CD14-positive monocyte (primary cell): Measurements from ENCODE around the gene WHRN. TPM values are rescaled to one million over a fixed set of nuclear protein-coding genes. Genes with fewer than 3 reads are reported as not detected.

ENCODE experiments used
- DNase-seq, 3 donors: peaks; one replicate each; pipeline ENCODE4 v3.0.0-alpha.2; 2011 to 2022
- H2AFZ ChIP-seq: 2 replicates; pipeline ENCODE4 v1.6.0; 2012; ENCODE audit warnings: mild to moderate bottlenecking, low read depth, low read length, inconsistent platforms; ENCODE audit not compliant: insufficient read depth, poor library complexity, severe bottlenecking
- H3K27ac ChIP-seq, 2 donors: 1 replicate in 1 of 2; 2 replicates in 1 of 2; pipeline ENCODE4 v1.5.1; 2012 to 2013; ENCODE audit warnings: low read length in 2 of 2, control low read depth in 1 of 2, inconsistent platforms in 1 of 2, low read depth in 1 of 2, mild to moderate bottlenecking in 1 of 2
- H3K27me3 ChIP-seq, 2 donors: one replicate each; pipeline versions ENCODE4 v1.6.0 to v1.6.1; 2011 to 2013; ENCODE audit warnings: low read length in 2 of 2; ENCODE audit not compliant: control insufficient read depth in 2 of 2, insufficient read depth in 2 of 2
- H3K36me3 ChIP-seq, 2 donors: replicated peaks in 1 of 2; 1 replicate in 1 of 2; 2 replicates in 1 of 2; pipeline versions ENCODE4 v1.5.1 to v1.6.1; 2012 to 2013; ENCODE audit warnings: low read length in 2 of 2, control low read depth in 1 of 2, inconsistent platforms in 1 of 2, mild to moderate bottlenecking in 1 of 2; ENCODE audit not compliant: insufficient read depth in 2 of 2, control insufficient read depth in 1 of 2
- H3K4me1 ChIP-seq, 2 donors: 1 replicate in 1 of 2; 2 replicates in 1 of 2; pipeline versions ENCODE4 v1.5.1 to v1.6.1; 2012 to 2013; ENCODE audit warnings: low read length in 2 of 2, control low read depth in 1 of 2, inconsistent platforms in 1 of 2, mild to moderate bottlenecking in 1 of 2, moderate library complexity in 1 of 2; ENCODE audit not compliant: insufficient read depth in 2 of 2, control insufficient read depth in 1 of 2
- H3K4me2 ChIP-seq: replicated peaks from 2 replicates; pipeline ENCODE3; 2012; ENCODE audit warnings: low read length, moderate library complexity, mild to moderate bottlenecking; ENCODE audit not compliant: poor library complexity, severe bottlenecking; ENCODE audit errors: extremely low read depth
- H3K4me3 ChIP-seq, 3 experiments: fragments of 200-600 bp in 1 of 3; sonication (generic) in 1 of 3; replicated peaks in 1 of 3; 1 replicate in 2 of 3; 2 replicates in 1 of 3; pipeline ENCODE4 v1.5.1; 2011 to 2013; ENCODE audit warnings: low read length in 3 of 3, mild to moderate bottlenecking in 3 of 3, control low read depth in 2 of 3, low read depth in 2 of 3, inconsistent platforms in 1 of 3, moderate library complexity in 1 of 3
- H3K79me2 ChIP-seq: 2 replicates; pipeline ENCODE4 v1.6.0; 2012; ENCODE audit warnings: mild to moderate bottlenecking, control low read depth, inconsistent platforms, low read length, moderate library complexity; ENCODE audit not compliant: insufficient read depth
- H3K9ac ChIP-seq: 2 replicates; pipeline ENCODE4 v1.6.0; 2017; ENCODE audit warnings: low read length, mild to moderate bottlenecking; ENCODE audit not compliant: insufficient read depth, poor library complexity, severe bottlenecking
- H3K9me3 ChIP-seq, 2 donors: replicated peaks in 1 of 2; 1 replicate in 1 of 2; 2 replicates in 1 of 2; pipeline versions ENCODE4 v1.5.1 to v1.6.1; 2012 to 2013; ENCODE audit warnings: low read length in 2 of 2, control low read depth in 1 of 2; ENCODE audit not compliant: control insufficient read depth in 1 of 2, insufficient read depth in 1 of 2
- H4K20me1 ChIP-seq: 2 replicates; pipeline ENCODE4 v1.6.0; 2012; ENCODE audit warnings: mild to moderate bottlenecking, low read length, control low read depth, moderate library complexity; ENCODE audit not compliant: insufficient read depth
- H3K27ac Mint-ChIP-seq, 7 donors: one replicate each; pipeline ENCODE4 v1.8.0; 2020; ENCODE audit warnings: mild to moderate bottlenecking in 7 of 7, mixed read lengths in 7 of 7, moderate library complexity in 6 of 7, inconsistent platforms in 2 of 7
- H3K27me3 Mint-ChIP-seq, 3 donors: one replicate each; pipeline ENCODE4 v1.8.0; 2021 to 2022; ENCODE audit warnings: low read depth in 3 of 3, mild to moderate bottlenecking in 3 of 3, mixed read lengths in 3 of 3, moderate library complexity in 3 of 3, inconsistent platforms in 1 of 3
- H3K36me3 Mint-ChIP-seq, 2 donors: one replicate each; pipeline ENCODE4 v1.8.0; 2020; ENCODE audit warnings: mixed read lengths in 2 of 2, inconsistent platforms in 1 of 2, mild to moderate bottlenecking in 1 of 2
- H3K4me1 Mint-ChIP-seq: one replicate; pipeline ENCODE4 v1.8.0; 2020; ENCODE audit warnings: mild to moderate bottlenecking, mixed read lengths
- H3K4me3 Mint-ChIP-seq, 2 donors: one replicate each; pipeline ENCODE4 v1.8.0; 2020; ENCODE audit warnings: mild to moderate bottlenecking in 2 of 2, mixed read lengths in 2 of 2, moderate library complexity in 1 of 2
- H3K9me3 Mint-ChIP-seq, 7 donors: one replicate each; pipeline ENCODE4 v1.8.0; 2020 to 2022; ENCODE audit warnings: mixed read lengths in 7 of 7, mild to moderate bottlenecking in 6 of 7, moderate library complexity in 6 of 7, inconsistent platforms in 2 of 7
- CTCF ChIP-seq: fragments of 200-600 bp; IDR thresholded peaks from one replicate; pipeline ENCODE4 v1.8.0; 2022; ENCODE audit warnings: antibody characterized with exemption, mild to moderate bottlenecking
- WGBS: methylation state at CpG from one replicate; pipeline ENCODE4 v1.1.5; 2013; ENCODE audit warnings: missing lambda C conversion rate; ENCODE audit not compliant: insufficient coverage; 5-methylcytosine and 5-hydroxymethylcytosine counted together
- intact Hi-C, 2 donors: fragments of 100-400 bp; cut with micrococcal nuclease; formaldehyde crosslinking; loops; one replicate each; pipeline versions ENCODE4 v1.15.0 to v1.15.1; 2023
- polyA plus RNA-seq, 3 donors: library from polyadenylated mRNA; depleted of rRNA in 1 of 3; unstranded in 2 of 3; stranded (reverse) in 1 of 3; fragments of 300-500 nt in 2 of 3; fragments of >200 nt in 1 of 3; fragmentation: Illumina TruSeq in 2 of 3; gene quantifications; 1 replicate in 2 of 3; 2 replicates in 1 of 3; pipeline ENCODE4 v1.2.3, GENCODE V29; 2012 to 2021
- small RNA-seq: library from RNA; depleted of rRNA; stranded (forward); fragments of <200 nt; gene quantifications from one replicate; pipeline ENCODE3, GENCODE V24; 2012; ENCODE audit warnings: low read depth; ENCODE audit not compliant: insufficient read length

The WHRN gene
- polyA plus RNA-seq, 3 donors, result 0.13 to 0.59 (median 0.30) TPM

GRCh38 chr9:114355821-114356220, 149.5 kb downstream of the WHRN start:
- H3K4me1 ChIP-seq, result no peaks in the 10 kb centered on the region
- H2AFZ ChIP-seq, result no peak overlapping the region
- Mint-ChIP-seq H3K36me3 (peaks cover 83 to 97% of the 10 kb centered on the region in 2 donors), H3K27me3 (no peaks in the 10 kb centered on the region), H3K9me3 (no peaks in the 10 kb centered on the region), H3K4me1 (peaks cover 2% of the 10 kb centered on the region), H3K27ac (peak overlapping the region in 2 of 7 donors; percentile 10 to 74), H3K4me3 (no peak overlapping the region)
- TF ChIP-seq CTCF, result no peak
- H3K4me2 ChIP-seq, result no peak overlapping the region
- WGBS, result 96% methylated on average over 3 of the region's 6 CpGs
- H3K36me3 ChIP-seq, result peaks cover 96 to 98% of the 10 kb centered on the region in 2 donors
- intact Hi-C loops, result no loop called here
- no peak for DNase-seq
- peaks cover 92% of the 10 kb centered on the region for H4K20me1 ChIP-seq
- H3K27ac ChIP-seq, result peak overlapping the region in 1 of 2 donors; percentile 62
- H3K79me2 ChIP-seq, result peaks cover 46% of the 10 kb centered on the region
- no peaks in the 10 kb centered on the region for H3K27me3 ChIP-seq
- no peak overlapping the region for H3K9ac ChIP-seq
- no peak overlapping the region for H3K4me3 ChIP-seq
- H3K9me3 ChIP-seq, result no peaks in the 10 kb centered on the region

Small RNA genes within 50 kb of the gene (small RNA-seq; reads per million reads assigned to genes)
- gene AL138895.2, result not detected

Other genes starting within 250 kb of the WHRN start
- gene ORM1, start 182.4 kb downstream of the WHRN start, polyA plus RNA-seq, result 1 to 10 TPM; 2.2 to 4.9 (median 2.8) TPM
- under 1 TPM in 2 of 3 donors, not detected in 1; 0.30 to 0.33 TPM for gene ORM2, start 175.6 kb downstream of the WHRN start, polyA plus RNA-seq
- 100 to 1,000 TPM in 1 of 3 donors, 1 to 10 TPM in 2; 3.3 to 147 (median 7.3) TPM for gene AKNA, start 117.5 kb downstream of the WHRN start, polyA plus RNA-seq
- 100 to 1,000 TPM; 146 to 226 (median 214) TPM for gene ATP6V1G1, start 82.3 kb upstream of the WHRN start, polyA plus RNA-seq
- gene TMEM268, start 105.8 kb upstream of the WHRN start, polyA plus RNA-seq, result 10 to 100 TPM; 12.8 to 27.2 (median 14.5) TPM
- not detected for gene TEX53, start 152.3 kb upstream of the WHRN start, polyA plus RNA-seq
- gene TEX48, start 176.7 kb upstream of the WHRN start, polyA plus RNA-seq, result not detected